ENCODE measurements around the gene LENEP. TPM values are rescaled to one million over a fixed set of nuclear protein-coding genes. Genes with fewer than 3 reads are reported as not detected.

Gene LENEP
- 1.9 and 2.5 TPM in 2 replicates for total RNA-seq
- long read RNA-seq, result 0 reads

- no peak for DNase-seq (ENCODE audit: low read depth, low spot score)
- no peak within 1 kb of the TSS for H3K27ac Mint-ChIP-seq (ENCODE audit: unreplicated experiment)
- H3K4me1 Mint-ChIP-seq, result peaks cover 9% of the 10 kb centered on the region
- H3K4me3 Mint-ChIP-seq, result peak within 1 kb of the TSS; percentile 68
- no peaks in the 10 kb centered on the region for H3K27me3 Mint-ChIP-seq (ENCODE audit: low read depth)
- H3K36me3 Mint-ChIP-seq (ENCODE audit: low read depth), result peaks cover 7% of the 10 kb centered on the region
- H3K9me3 Mint-ChIP-seq, result no peaks in the 10 kb centered on the region
- TF ChIP-seq CTCF (conservative IDR thresholded peaks at IDR 0.05), result no peak
Observed at GRCh38 chr1:154993572-154994268, at the start of gene LENEP. TSS of gene LENEP (plus strand) at chr1:154993586. CDS start at chr1:154993608, 22 bp downstream.

GRCh38 chr1:154943649-154944400 lies 49.6 kb upstream of the LENEP start:
- Mint-ChIP-seq H3K27ac (ENCODE audit: unreplicated experiment) (no peak overlapping the region), H3K4me3 (peak overlapping the region; percentile 39), H3K9me3 (no peaks in the 10 kb centered on the region), H3K36me3 (ENCODE audit: low read depth) (no peaks in the 10 kb centered on the region), H3K4me1 (peaks cover 30% of the 10 kb centered on the region), H3K27me3 (ENCODE audit: low read depth) (no peaks in the 10 kb centered on the region)
- peak; percentile 83 for TF ChIP-seq CTCF (conservative IDR thresholded peaks at IDR 0.05)
- DNase-seq (ENCODE audit: low read depth, low spot score), result peak; percentile 55

GRCh38 chr1:154944401-154945159 lies 48.8 kb upstream of the LENEP start:
- no peak for TF ChIP-seq CTCF (conservative IDR thresholded peaks at IDR 0.05)

GRCh38 chr1:154945160-154945961 lies 48.0 kb upstream of the LENEP start:
- no peaks in the 10 kb centered on the region for H3K36me3 Mint-ChIP-seq (ENCODE audit: low read depth)
- no peak for TF ChIP-seq CTCF (conservative IDR thresholded peaks at IDR 0.05)
- H3K27ac Mint-ChIP-seq (ENCODE audit: unreplicated experiment), result peak overlapping the region; percentile 12
- no peak for DNase-seq (ENCODE audit: low read depth, low spot score)
- H3K4me3 Mint-ChIP-seq, result no peak overlapping the region
- no peaks in the 10 kb centered on the region for H3K27me3 Mint-ChIP-seq (ENCODE audit: low read depth)
- no peaks in the 10 kb centered on the region for H3K9me3 Mint-ChIP-seq
- peaks cover 22% of the 10 kb centered on the region for H3K4me1 Mint-ChIP-seq

More at GRCh38 chr1:154944401-154945159, 48.8 kb upstream of the LENEP start:
- H3K4me1 Mint-ChIP-seq, result peaks cover 26% of the 10 kb centered on the region
- no peak overlapping the region for H3K4me3 Mint-ChIP-seq
- no peaks in the 10 kb centered on the region for H3K9me3 Mint-ChIP-seq
- peak overlapping the region; percentile 12 for H3K27ac Mint-ChIP-seq (ENCODE audit: unreplicated experiment)
- DNase-seq (ENCODE audit: low read depth, low spot score), result no peak
- H3K36me3 Mint-ChIP-seq (ENCODE audit: low read depth), result no peaks in the 10 kb centered on the region
- H3K27me3 Mint-ChIP-seq (ENCODE audit: low read depth), result no peaks in the 10 kb centered on the region
